ENCODE measurements around the gene PCMTD2.
"Not testable (repeated sequence)": the region's sequence is repeated elsewhere in the genome, so short reads cannot be mapped to it uniquely, and the experiment has no call there.

PCMTD2 gene

DNA sequence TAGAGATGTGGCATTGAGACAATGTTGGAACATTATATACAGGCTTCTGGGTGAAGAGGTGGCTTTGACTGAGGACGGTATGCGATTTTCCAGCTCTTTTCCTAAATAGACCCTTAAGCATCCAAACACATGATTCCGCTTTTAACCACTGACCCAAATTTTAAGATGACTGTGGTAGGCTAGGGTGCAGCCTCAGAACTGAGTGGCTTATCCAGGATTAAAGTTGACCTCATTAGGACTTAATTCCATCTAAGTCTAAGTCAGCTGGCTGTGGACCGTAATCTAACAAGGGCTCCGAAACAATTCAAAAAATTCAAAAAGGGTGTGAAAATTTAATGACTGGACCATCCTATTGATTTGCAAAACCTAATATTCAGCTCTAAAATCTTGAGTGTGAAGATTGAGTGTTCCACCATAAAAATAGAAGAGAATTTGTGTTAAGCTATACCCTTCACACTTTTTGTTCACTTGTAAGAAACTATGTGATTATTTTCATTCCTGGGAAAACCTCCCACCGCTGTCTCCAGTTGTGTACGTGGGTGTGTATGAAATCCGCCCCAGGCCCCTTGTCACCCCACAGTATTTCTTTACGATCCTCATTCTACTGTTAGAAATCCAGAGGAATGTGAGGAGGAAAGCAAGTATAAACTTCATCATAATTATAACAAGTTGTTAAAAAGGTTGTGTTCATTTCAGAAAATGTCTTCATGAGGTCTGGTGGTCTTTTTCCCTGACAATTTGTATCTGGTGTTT, 2.7 kb downstream of the PCMTD2 start:
- no peak for DNase-seq

DNA sequence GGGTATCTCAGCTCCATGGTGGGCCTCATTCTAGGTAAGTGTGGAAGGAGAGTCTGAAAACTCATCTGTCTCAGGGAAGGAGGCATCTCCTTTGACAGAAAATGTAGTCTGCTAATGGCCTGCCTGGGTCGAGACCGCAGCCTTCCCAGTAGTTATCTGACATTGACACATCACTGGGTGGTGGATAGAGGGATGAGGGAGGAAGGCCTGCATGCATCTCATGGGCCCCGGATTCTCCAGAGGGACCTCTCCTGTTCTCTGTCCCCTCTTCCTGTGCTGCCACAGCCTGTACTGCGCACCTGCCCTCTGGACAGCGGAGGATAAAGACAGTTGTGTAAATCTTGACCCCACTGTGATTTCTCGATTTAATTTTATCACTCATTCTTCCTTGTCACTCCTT, 4.7 kb downstream of the PCMTD2 start:
- no peak for DNase-seq

- no peak for DNase-seq
Measured at GRCh38 chr20:64261138-64261537, 5.6 kb downstream of the PCMTD2 start.

GRCh38 chr20:64264091-64264490, 8.5 kb downstream of the PCMTD2 start:
- DNase-seq: no peak

DNA sequence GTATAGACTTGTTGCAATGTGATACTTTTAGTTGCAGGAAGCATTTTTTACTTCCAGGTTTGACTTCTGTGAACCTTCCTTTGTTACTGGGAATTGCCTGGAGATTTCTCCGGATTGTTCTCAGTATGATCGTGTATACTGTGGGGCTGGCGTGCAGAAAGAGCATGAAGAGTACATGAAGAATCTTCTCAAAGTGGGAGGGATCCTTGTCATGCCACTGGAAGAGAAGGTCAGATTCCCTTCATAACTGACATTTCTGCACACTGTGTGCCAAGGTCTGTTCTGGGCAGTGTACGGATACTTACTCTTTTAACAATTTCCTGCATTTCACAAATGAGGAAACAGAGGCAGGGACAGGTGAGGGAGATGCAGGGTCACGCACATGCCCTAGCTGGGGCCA, 9.7 kb downstream of the PCMTD2 start:
- no peak for DNase-seq

DNA sequence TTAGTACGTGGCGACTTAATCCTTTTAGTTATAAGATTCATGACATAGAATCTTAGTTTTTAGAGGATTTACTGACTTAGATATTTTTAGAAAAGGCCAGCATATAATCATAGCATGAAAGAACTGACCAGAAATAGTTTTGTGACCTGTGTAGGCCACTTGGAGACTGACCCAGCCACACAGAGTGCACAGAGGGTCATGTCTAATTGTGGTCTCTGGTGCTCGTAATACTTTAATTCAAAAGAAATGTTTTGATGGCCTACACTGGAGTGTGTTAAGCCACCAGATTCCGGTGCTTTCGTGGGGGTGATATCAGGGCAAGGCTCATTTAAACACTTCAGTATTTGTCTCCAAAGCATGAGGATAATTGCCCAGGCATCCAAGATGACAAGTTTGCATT, 11.4 kb downstream of the PCMTD2 start:
- DNase-seq: no peak

DNA sequence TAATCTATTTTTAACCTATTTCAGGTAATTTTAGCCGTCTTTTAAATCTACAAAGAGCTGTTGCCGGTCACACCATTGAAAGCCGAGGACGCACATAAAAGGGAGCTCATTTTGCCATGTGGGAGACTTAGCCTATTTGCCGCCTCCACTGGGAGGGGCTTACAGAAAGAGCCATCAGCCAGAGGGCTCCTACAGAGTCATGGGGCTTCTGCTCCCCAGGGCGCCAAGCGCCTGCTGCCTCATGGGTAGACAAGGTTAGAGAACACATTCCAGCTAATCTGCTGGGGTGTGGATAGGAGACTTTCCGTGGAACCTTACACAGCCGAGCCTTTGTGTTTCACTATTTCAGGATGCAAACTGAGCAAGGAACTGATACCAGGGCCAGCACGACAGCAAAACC, 12.6 kb downstream of the PCMTD2 start:
- no peak for DNase-seq

DNA sequence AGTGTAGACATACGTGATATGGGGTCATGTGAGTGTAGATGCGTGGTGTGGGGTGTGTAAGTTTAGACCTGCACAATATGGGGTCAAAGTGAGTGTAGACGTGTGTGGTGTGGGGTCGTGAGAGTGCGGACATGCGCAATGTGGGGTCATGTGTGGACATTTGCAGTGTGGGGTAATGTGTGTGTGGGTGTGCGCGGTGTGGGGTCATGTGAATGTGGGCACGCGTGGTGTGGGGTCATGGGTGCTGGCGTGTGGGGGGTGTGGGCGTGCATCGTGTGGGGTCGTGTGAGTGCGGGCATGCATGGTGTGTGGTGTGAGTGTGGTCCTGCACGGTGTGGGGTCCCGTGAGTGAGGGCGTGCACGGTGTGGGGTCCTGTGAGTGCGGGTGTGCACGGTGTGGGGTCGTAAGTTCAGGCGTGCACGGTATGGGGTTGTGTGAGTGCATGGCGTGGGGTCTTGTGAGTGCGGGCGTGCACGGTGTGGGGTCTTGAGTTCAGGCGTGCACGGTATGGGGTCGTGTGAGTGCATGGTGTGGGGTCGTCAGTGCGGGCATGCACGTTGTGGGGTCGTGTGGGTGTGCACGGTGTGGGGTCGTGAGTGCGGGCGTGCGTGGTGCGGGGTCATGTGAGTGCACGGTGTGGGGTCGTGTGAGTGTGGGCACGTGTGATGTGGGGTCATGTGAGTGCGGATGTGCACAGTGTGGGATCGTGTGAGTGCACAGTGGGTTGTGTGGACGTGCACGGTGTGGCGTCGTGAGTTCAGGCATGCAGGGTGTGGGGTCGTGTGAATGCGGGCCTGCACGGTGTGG, 14.3 kb downstream of the PCMTD2 start:
- no peak for DNase-seq

DNA sequence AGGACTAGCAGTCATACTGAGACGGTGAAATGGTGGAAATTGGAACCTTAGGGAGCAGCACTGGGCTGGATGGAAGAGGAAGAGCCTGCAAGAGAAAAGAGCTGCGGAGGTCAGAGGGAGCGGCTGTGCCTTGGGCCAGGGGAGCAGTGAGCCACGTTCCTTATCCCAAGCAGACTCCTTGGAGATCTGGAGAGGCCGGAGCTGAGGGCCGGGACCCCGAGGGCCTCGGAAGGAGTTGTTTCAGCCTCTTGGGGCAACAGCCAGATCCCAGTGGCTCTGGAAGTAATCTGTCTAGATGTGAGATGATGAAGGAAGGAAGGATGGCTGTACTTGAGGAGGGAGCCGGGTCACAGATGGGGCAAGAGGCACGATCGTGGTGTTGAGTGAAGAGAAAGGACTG, 16.1 kb downstream of the PCMTD2 start:
- no peak for DNase-seq

DNA sequence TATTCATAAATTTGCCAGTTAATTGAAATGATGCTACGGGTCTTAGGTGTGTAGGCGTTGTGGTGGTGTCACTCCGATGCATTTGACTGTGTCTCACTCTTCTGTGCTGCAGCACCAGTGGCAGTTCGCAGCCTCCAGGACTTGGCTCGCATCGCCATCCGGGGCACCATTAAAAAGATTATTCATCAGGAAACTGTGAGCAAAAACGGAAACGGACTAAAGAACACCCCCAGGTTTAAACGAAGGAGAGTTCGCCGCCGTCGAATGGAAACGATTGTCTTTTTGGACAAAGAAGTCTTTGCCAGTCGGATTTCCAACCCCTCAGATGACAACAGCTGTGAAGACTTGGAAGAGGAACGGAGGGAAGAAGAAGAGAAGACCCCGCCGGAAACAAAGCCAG, 17.6 kb downstream of the PCMTD2 start:
- no peak for DNase-seq

- DNase-seq: no peak
Measured at GRCh38 chr20:64276817-64277216, 21.3 kb downstream of the PCMTD2 start.

GRCh38 chr20:64277571-64278316, 22.2 kb downstream of the PCMTD2 start:
- no peak for DNase-seq

DNA sequence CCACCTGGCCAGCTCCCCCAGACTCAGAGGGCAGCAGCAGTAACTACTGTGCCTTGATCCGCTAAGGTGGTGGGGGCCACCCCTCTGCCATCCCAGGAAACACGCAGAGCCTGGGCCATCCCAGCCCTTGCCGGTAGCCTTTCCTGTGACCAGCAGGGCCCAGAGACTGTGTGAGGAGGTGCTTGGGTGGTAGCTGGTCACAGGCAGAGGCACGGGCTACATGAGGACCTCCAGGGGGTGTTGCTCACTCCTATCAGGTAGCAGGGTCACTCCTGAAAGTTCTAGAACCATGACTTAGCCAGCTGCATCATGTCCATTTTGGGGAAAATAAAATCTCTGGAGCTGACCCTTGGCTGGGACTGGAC, 22.8 kb downstream of the PCMTD2 start:
- DNase-seq: no peak

GRCh38 chr20:64279826-64280459, 24.4 kb downstream of the PCMTD2 start:
- no peak for DNase-seq

GRCh38 chr20:64280460-64280843, 24.9 kb downstream of the PCMTD2 start:
- no peak for DNase-seq

DNA sequence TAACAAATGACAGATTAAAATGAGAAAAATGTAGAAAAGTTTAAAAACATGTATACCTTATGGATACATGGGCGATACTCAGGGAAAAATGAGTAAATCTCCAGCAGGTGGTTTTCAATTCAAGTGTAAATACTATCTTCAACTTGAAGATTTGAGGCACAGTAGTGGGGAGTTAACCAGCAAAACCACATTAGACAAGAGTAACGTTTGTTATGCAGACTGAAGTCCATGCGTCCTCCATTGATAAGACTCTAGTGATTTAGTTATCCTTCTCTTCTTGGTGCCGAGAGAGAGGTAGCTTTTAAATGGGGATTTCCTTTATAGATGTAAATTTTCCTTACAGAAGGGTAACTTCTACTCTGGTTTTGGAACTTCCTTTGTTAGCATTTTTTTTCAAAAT, 28.1 kb downstream of the PCMTD2 start:
- DNase-seq: no peak

GRCh38 chr20:64285579-64286446, 30.3 kb downstream of the PCMTD2 start:
- DNase-seq: peak; percentile 30

DNA sequence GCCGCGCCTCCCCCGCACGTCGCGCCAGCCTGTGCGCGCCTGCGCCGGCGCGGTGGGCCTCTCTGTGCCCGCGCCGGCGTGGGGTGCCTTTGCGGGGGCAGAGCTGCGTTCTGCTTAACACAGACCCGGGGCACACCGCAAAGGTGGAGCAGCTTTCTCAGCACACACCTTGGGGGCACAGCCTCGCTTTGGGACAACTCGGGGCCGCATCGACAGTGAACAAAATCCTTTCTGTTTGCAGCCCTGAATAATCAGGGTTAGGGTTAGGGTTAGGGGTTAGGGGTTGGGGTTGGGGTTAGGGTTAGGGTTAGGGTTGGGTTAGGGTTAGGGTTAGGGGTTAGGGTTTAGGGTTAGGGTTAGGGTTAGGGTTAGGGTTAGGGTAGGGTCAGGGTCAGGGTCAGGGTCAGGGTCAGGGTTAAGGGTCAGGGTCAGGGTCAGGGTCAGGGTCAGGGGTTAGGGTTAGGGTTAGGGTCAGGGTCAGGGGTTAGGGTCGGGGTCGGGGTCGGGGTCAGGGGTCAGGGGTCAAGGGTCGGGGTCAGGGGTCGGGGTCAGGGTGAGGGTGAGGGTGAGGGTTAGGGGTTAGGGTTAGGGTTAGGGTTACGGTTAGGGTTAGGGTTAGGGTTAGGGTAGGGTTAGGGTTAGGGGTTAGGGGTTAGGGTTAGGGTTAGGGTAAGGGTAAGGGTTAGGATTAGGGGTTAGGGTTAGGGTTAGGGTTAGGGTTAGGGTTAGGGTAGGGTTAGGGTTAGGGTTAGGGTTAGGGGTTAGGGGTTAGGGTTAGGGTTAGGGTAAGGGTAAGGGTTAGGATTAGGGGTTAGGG, 31.1 kb downstream of the PCMTD2 start:
- not testable (repeated sequence) for DNase-seq

DNA sequence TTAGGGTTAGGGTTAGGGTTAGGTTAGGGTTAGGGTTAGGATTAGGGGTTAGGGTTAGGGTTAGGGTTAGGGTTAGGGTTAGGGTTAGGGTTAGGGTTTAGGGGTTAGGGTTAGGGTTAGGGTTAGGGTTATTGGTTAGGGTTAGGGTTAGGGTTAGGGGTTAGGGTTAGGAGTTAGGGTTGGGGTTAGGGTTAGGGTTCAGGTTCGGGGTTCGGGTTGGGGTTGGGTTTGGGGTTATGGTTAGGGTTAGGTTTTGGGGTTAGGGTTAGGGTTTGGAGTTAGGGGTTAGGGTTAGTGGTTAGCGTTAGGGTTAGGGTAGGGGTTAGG, 31.7 kb downstream of the PCMTD2 start:
- DNase-seq: not testable (repeated sequence)

- DNase-seq: not testable (repeated sequence)
Measured at GRCh38 chr20:64292167-64292566, 36.6 kb downstream of the PCMTD2 start.

DNA sequence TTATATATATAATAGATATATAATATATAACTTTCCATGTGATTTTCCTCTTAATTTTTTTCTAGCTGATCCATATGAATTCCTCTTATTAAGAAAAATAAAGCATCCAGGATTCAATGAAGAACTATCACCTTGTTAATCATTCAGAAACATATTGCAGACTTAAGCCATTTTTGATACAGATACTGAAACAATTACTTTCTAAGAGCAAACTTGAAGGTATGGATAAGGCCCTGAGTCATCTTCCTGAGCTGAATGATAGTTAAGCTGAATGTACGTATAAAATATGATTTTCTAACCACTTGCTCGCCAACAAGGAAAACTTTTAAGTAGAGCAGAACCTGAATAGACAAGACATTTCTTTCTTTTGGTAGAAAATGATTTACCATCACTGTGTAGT, 47.5 kb downstream of the PCMTD2 start:
- DNase-seq: not testable (repeated sequence)
